Panc1 (cell line): ENCODE data around the gene ZBED4. TPM values are rescaled to one million over a fixed set of nuclear protein-coding genes. Genes with fewer than 3 reads are reported as not detected.

Experiments used
- ATAC-seq: fragments of 200-7000 bp; cut with Tn5 transposase; 2 replicates; pipeline ENCODE4 v1.9.1; 2020; ENCODE audit warnings: mild to moderate bottlenecking, moderate library complexity
- BruUV-seq: library from RNA; stranded (reverse); fragments of 400-500 nt; replicated peaks from 2 replicates; lab custom pipeline; 2021; lab: Mats Ljungman, UMichigan
- CTCF ChIA-PET: fragments of 300-600 bp; sonication (Branson Sonifier 250); formaldehyde crosslinking; loops from one replicate; lab custom pipeline; 2022; ENCODE audit warnings: antibody characterized with exemption; lab: Charles Lee
- POLR2A ChIA-PET: fragments of 300-600 bp; sonication (Branson Sonifier 250); formaldehyde crosslinking; loops from one replicate; lab custom pipeline; 2022; ENCODE audit warnings: antibody characterized with exemption; lab: Charles Lee
- DNase-seq: peaks from one replicate; pipeline ENCODE4 v3.0.0-alpha.2; 2010; ENCODE audit warnings: low read depth, low spot score
- H3K27ac ChIP-seq: 2 replicates; pipeline ENCODE4 v1.5.1; 2011; ENCODE audit warnings: mild to moderate bottlenecking, low read length, inconsistent platforms
- H3K27me3 ChIP-seq: fragments of 200-500 bp; sonication (Bioruptor generic); 2 replicates; pipeline ENCODE4 v1.6.0; 2014; ENCODE audit warnings: low read length, inconsistent platforms; ENCODE audit not compliant: control insufficient read depth, insufficient read depth
- H3K36me3 ChIP-seq: fragments of 200-500 bp; sonication (Bioruptor generic); 2 replicates; pipeline ENCODE4 v1.5.1; 2014; ENCODE audit warnings: inconsistent platforms, mild to moderate bottlenecking, low read length, moderate library complexity; ENCODE audit not compliant: control insufficient read depth, insufficient read depth
- H3K4me1 ChIP-seq: 2 replicates; pipeline ENCODE4 v1.5.1; 2011; ENCODE audit warnings: inconsistent platforms, mild to moderate bottlenecking, low read length, moderate library complexity; ENCODE audit not compliant: control insufficient read depth, insufficient read depth
- H3K4me3 ChIP-seq, 2 experiments: 2 replicates each; pipeline ENCODE4 v1.5.1; 2011 to 2012; ENCODE audit warnings: low read depth in 2 of 2, low read length in 2 of 2, mild to moderate bottlenecking in 2 of 2, inconsistent platforms in 1 of 2, moderate library complexity in 1 of 2
- H3K9me3 ChIP-seq: fragments of 200-500 bp; sonication (Bioruptor generic); 2 replicates; pipeline ENCODE4 v1.5.1; 2014; ENCODE audit warnings: low read depth, mild to moderate bottlenecking, inconsistent platforms, low read length, moderate library complexity; ENCODE audit not compliant: control insufficient read depth, insufficient read depth
- POLR2AphosphoS5 ChIP-seq: IDR thresholded peaks from 2 replicates; pipeline ENCODE4 v1.6.1; 2012; ENCODE audit warnings: mild to moderate bottlenecking, low read depth, low read length, moderate library complexity
- SIN3A ChIP-seq: IDR thresholded peaks from 2 replicates; pipeline ENCODE4 v1.6.1; 2012; ENCODE audit warnings: low read depth, mild to moderate bottlenecking, low read length, moderate library complexity, borderline replicate concordance; ENCODE audit not compliant: insufficient read depth
- TCF7L2 ChIP-seq: IDR thresholded peaks from 2 replicates; pipeline ENCODE4 v1.6.1; 2011; ENCODE audit warnings: mild to moderate bottlenecking, low read depth, low read length, inconsistent platforms
- in situ Hi-C: cut with HindIII; loops from 2 replicates; pipeline ENCODE4 v1.10.0; 2016; ENCODE audit warnings: low sequenced_read_pairs, low pct_unique_long_range_greater_than_20kb
- intact Hi-C: fragments of 100-400 bp; cut with micrococcal nuclease; formaldehyde crosslinking; loops from one replicate; pipeline ENCODE4 v1.10.0; 2022; ENCODE audit not compliant: unreplicated experiment
- total RNA-seq: library from RNA; stranded (reverse); gene quantifications from one replicate; pipeline ENCODE4 v1.2.1, GENCODE V29; 2021; ENCODE audit not compliant: unreplicated experiment
- TF ChIP-seq, protein P1 (sequence below), 2 experiments: IDR thresholded peaks; 2 replicates each; pipeline ENCODE4 v1.6.1; 2011 to 2012; ENCODE audit warnings: low read depth in 2 of 2, control low read depth in 1 of 2, low read length in 1 of 2, mild to moderate bottlenecking in 1 of 2, moderate library complexity in 1 of 2; ENCODE audit not compliant: insufficient read depth in 1 of 2
- TF ChIP-seq, protein P2 (sequence below): fragments of 450-650 bp; IDR thresholded peaks from 2 replicates; pipeline ENCODE4 v1.5.1; 2017; ENCODE audit warnings: mild to moderate bottlenecking

Gene ZBED4
- total RNA-seq, 1 experiment from 2014 or later = 17.3 TPM

- peaks cover 13% of the 10 kb centered on the region; the same call in 1 of the 2 replicates for H3K9me3 ChIP-seq
- no peak overlapping the region for H3K27ac ChIP-seq
- no peaks in the 10 kb centered on the region for H3K36me3 ChIP-seq
- in situ Hi-C loops (no loop called here), intact Hi-C loops (no loop called here)
- DNase-seq (no peak), ATAC-seq (no peak)
- ChIA-PET CTCF (no interaction called here), POLR2A (no interaction called here)
- no peak overlapping the region for H3K4me3 ChIP-seq
- H3K27me3 ChIP-seq = no peaks in the 10 kb centered on the region
- H3K4me1 ChIP-seq = peaks cover 7% of the 10 kb centered on the region
- no TSS peak for BruUV-seq
- TF ChIP-seq, protein P1, sequence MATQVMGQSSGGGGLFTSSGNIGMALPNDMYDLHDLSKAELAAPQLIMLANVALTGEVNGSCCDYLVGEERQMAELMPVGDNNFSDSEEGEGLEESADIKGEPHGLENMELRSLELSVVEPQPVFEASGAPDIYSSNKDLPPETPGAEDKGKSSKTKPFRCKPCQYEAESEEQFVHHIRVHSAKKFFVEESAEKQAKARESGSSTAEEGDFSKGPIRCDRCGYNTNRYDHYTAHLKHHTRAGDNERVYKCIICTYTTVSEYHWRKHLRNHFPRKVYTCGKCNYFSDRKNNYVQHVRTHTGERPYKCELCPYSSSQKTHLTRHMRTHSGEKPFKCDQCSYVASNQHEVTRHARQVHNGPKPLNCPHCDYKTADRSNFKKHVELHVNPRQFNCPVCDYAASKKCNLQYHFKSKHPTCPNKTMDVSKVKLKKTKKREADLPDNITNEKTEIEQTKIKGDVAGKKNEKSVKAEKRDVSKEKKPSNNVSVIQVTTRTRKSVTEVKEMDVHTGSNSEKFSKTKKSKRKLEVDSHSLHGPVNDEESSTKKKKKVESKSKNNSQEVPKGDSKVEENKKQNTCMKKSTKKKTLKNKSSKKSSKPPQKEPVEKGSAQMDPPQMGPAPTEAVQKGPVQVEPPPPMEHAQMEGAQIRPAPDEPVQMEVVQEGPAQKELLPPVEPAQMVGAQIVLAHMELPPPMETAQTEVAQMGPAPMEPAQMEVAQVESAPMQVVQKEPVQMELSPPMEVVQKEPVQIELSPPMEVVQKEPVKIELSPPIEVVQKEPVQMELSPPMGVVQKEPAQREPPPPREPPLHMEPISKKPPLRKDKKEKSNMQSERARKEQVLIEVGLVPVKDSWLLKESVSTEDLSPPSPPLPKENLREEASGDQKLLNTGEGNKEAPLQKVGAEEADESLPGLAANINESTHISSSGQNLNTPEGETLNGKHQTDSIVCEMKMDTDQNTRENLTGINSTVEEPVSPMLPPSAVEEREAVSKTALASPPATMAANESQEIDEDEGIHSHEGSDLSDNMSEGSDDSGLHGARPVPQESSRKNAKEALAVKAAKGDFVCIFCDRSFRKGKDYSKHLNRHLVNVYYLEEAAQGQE (IDR thresholded peaks at IDR 0.05; ENCODE audit: insufficient read depth in 1 of 2, low read depth in 2 of 2, low read length in 1 of 2) = no peak
- TF ChIP-seq, protein P2, sequence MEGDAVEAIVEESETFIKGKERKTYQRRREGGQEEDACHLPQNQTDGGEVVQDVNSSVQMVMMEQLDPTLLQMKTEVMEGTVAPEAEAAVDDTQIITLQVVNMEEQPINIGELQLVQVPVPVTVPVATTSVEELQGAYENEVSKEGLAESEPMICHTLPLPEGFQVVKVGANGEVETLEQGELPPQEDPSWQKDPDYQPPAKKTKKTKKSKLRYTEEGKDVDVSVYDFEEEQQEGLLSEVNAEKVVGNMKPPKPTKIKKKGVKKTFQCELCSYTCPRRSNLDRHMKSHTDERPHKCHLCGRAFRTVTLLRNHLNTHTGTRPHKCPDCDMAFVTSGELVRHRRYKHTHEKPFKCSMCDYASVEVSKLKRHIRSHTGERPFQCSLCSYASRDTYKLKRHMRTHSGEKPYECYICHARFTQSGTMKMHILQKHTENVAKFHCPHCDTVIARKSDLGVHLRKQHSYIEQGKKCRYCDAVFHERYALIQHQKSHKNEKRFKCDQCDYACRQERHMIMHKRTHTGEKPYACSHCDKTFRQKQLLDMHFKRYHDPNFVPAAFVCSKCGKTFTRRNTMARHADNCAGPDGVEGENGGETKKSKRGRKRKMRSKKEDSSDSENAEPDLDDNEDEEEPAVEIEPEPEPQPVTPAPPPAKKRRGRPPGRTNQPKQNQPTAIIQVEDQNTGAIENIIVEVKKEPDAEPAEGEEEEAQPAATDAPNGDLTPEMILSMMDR = no peak
- TF ChIP-seq TCF7L2 (no peak), SIN3A (no peak), POLR2AphosphoS5 (no peak)
These were observed 13.0 kb downstream of the ZBED4 start for GRCh38 chr22:49866646-49867045.

DNA sequence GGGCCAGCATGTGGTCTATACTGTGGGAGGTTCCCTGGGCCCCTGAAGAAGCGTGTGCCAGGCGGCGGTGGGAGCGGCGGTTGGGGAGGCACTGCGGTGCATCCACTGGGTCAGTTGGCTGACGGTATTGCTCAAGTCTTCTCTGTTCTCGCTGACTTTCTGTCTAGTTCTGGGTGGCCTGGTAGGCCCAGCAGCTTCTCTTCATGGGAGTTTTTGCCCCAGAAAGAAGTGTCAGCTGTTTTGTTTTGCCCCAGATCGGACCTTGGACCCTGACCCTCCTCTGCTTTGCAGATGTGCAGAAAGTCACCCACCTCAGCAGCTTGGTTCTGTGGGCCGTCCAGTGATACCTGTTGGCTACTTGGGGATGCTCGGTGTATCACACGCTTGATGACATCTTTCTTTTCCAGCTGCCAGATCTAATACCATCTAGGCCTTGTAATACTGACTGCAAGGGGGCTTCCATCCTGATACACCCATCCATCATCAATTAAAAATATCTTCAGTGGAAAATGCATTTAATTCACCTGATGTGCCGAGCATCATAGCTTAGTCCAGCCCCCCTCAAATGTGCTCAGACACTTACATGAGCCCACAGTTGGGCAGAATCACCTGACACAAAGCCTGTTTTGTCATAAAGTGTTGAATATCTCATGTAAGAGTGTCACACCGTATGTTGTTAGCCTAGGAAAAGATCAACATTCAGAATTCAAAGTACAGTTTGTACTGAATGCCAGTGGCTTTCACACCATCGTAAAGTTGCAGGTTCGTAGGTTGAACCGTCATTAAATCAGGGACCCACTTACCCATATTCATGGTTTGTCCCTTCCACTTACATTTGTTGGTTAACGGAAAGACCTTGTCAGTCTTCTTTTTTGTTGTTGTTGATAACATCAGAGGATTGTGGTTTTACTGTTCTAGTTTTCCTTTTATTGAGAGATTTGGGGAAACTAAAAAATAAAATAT lies 13.9 kb downstream of the ZBED4 start:
- Histone ChIP-seq H3K4me1 (no peaks in the 10 kb centered on the region), H3K4me3 (no peak overlapping the region), H3K9me3 (peaks cover 13% of the 10 kb centered on the region; the same call in 1 of the 2 replicates), H3K36me3 (no peaks in the 10 kb centered on the region), H3K27ac (no peak overlapping the region), H3K27me3 (no peaks in the 10 kb centered on the region)
- no peak for ATAC-seq
- in situ Hi-C loops (no loop called here), intact Hi-C loops (no loop called here)
- TF ChIP-seq SIN3A (no peak), POLR2AphosphoS5 (no peak), TCF7L2 (no peak)
- TF ChIP-seq, protein P1 (IDR thresholded peaks at IDR 0.05; ENCODE audit: insufficient read depth in 1 of 2, low read depth in 2 of 2, low read length in 1 of 2) = no peak
- TF ChIP-seq, protein P2 = no peak
- CTCF ChIA-PET = no interaction called here
- no peak for DNase-seq
- POLR2A ChIA-PET = no interaction called here
- no TSS peak for BruUV-seq
